ENCODE data around the gene CKAP2L. TPM values are rescaled to one million over a fixed set of nuclear protein-coding genes. Genes with fewer than 3 reads are reported as not detected.

Gene CKAP2L
- total RNA-seq, 4 donors from 2014 or later: 0.07 to 0.16 TPM; not detected in 2

DNA sequence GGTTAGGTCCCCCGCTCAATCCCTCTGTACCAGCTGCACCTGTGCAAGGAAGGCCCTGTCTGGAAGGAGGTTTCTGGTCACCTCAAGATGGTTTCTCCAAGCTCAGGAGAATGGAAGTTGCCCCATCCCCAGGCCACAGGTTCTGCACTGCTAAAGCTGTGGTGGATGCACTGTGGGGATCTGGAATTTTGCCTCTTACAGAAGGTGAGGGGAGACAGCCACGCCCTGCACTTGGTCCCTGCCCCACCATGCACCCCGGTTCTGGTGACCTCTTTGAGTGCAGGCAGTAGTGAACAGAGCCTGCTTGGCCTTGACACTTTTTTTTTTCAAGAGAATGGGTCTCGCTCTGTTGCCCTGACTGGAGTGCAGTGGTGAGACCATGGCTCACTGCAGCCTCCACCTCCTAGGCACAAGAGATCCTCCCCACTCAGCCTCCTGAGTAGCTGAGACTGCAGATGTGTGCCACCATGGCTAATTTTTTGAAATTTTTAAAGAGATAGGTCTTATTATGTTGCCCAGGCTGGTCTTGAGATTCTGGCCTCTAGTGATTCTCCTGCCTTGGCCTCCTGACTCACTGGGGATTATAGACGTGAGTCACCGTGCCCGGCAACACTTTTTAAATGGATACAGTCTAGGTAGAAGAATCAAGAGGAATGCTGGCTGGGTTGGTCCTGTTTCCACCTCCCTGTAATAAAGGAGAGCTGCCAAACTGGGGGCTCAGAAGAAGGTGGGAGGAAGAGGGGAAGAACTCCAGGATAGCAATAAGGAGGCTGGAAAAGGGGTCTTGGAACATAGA, 49.4 kb downstream of the CKAP2L start:
- Histone ChIP-seq H3K9me3 (no peaks in the 10 kb centered on the region), H3K27ac (no peak overlapping the region), H3K4me3 (no peak overlapping the region), H3K27me3 (no peaks in the 10 kb centered on the region), H3K4me1 (no peaks in the 10 kb centered on the region), H3K36me3 (no peaks in the 10 kb centered on the region)
- DNase-seq: no peak
- intact Hi-C loops (cut with DNase I; ENCODE audit: low total_unique reads): no loop called here
- ATAC-seq: no peak
- no peak for TF ChIP-seq CTCF (IDR thresholded peaks at IDR 0.05 in 4 of 5, conservative IDR thresholded peaks at IDR 0.05 in 1 of 5)
- TF ChIP-seq POLR2A (IDR thresholded peaks at IDR 0.05): no peak
- in situ Hi-C loops (cut with MboI; ENCODE audit: low sequenced_read_pairs in 4 of 4): no loop called here

DNA sequence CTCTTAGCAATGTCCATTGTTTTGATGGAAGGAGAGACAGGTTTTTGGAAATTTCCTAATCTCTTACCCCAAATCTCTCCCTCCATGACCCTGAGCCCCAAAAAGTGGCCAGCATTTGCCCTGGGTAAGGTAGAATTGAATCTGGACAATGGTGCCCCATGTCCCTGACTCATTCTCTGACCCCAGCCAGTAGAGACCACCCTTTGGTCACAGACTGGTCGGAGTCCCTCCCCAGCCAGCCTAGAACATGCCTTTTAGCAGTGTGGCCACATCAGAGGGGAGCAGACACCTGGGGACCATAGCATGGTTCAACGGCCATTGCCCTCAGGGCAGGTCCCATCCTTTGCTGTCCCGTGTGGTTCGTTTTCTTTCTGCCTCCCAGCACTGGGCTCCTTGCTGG, 50.1 kb downstream of the CKAP2L start:
- no peak for DNase-seq
- in situ Hi-C loops (cut with MboI; ENCODE audit: low sequenced_read_pairs in 4 of 4) (no loop called here), intact Hi-C loops (cut with DNase I; ENCODE audit: low total_unique reads) (no loop called here)
- no peaks in the 10 kb centered on the region for H3K4me1 ChIP-seq
- no peaks in the 10 kb centered on the region for H3K36me3 ChIP-seq
- no peaks in the 10 kb centered on the region for H3K27me3 ChIP-seq
- H3K9me3 ChIP-seq: no peaks in the 10 kb centered on the region
- no peak for ATAC-seq
- TF ChIP-seq CTCF (IDR thresholded peaks at IDR 0.05 in 4 of 5, conservative IDR thresholded peaks at IDR 0.05 in 1 of 5) (no peak), POLR2A (IDR thresholded peaks at IDR 0.05) (no peak)
- no peak overlapping the region for H3K4me3 ChIP-seq
- H3K27ac ChIP-seq: no peak overlapping the region

DNA sequence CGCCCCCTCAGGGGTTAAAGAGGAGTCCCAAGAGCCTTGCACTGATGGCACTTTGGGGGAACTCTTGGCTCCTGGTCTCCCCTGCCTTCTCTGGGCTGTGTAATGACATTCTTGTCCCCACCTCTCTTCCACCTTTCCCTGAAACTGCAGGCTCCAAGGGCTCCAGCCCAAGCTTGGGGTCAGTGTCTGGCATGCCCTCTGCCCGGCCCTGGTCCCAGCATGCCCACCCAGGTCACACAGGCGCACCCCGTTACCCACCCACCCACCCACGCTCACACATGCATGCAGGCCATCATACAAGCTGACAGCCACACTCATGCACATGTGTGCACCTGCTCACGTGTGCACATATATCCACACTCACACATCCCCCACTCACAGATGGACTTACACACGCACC, 50.5 kb downstream of the CKAP2L start:
- Histone ChIP-seq H3K27ac (no peak overlapping the region), H3K4me1 (no peaks in the 10 kb centered on the region), H3K9me3 (no peaks in the 10 kb centered on the region), H3K27me3 (no peaks in the 10 kb centered on the region), H3K36me3 (no peaks in the 10 kb centered on the region), H3K4me3 (no peak overlapping the region)
- DNase-seq (no peak), ATAC-seq (no peak)
- in situ Hi-C loops (cut with MboI; ENCODE audit: low sequenced_read_pairs in 4 of 4) (no loop called here), intact Hi-C loops (cut with DNase I; ENCODE audit: low total_unique reads) (no loop called here)
- no peak for TF ChIP-seq POLR2A (IDR thresholded peaks at IDR 0.05)
- TF ChIP-seq CTCF (IDR thresholded peaks at IDR 0.05 in 4 of 5, conservative IDR thresholded peaks at IDR 0.05 in 1 of 5): no peak

DNA sequence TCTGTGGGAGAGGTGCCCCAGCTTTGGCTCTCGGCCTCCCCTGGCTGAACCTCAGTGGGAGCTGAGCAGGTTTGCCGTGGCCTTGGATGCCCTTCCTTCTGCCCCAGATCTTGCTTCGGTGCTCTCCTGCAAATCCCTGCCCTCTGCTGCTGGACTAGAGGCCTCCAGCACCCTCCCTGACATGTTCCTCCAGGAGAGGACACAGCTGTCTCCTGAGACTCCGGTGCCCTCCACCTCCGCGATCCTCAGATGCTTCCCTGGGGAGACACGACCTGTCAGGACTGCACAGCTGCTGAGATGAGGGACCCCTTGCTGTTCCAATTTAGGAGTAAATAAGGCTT, 50.9 kb downstream of the CKAP2L start:
- no peak for DNase-seq
- TF ChIP-seq CTCF (IDR thresholded peaks at IDR 0.05 in 4 of 5, conservative IDR thresholded peaks at IDR 0.05 in 1 of 5): no peak
- no peak for TF ChIP-seq POLR2A (IDR thresholded peaks at IDR 0.05)
- ATAC-seq: no peak
- no peak overlapping the region for H3K27ac ChIP-seq
- H3K27me3 ChIP-seq: no peaks in the 10 kb centered on the region
- H3K4me1 ChIP-seq: no peaks in the 10 kb centered on the region
- no peak overlapping the region for H3K4me3 ChIP-seq
- no peaks in the 10 kb centered on the region for H3K9me3 ChIP-seq
- no peaks in the 10 kb centered on the region for H3K36me3 ChIP-seq
- intact Hi-C loops (cut with DNase I; ENCODE audit: low total_unique reads) (no loop called here), in situ Hi-C loops (cut with MboI; ENCODE audit: low sequenced_read_pairs in 4 of 4) (no loop called here)
